DMS 273 (cell line): ENCODE results near the gene ADNP.
"Not testable (repeated sequence)": the region's sequence is repeated elsewhere in the genome, so short reads cannot be mapped to it uniquely, and the experiment has no call there.

Experiments used
- DNase-seq: peaks from one replicate; lab custom pipeline; 2025; ENCODE audit not compliant: unreplicated experiment; lab: John Stamatoyannopoulos, UW

The ADNP gene

DNA sequence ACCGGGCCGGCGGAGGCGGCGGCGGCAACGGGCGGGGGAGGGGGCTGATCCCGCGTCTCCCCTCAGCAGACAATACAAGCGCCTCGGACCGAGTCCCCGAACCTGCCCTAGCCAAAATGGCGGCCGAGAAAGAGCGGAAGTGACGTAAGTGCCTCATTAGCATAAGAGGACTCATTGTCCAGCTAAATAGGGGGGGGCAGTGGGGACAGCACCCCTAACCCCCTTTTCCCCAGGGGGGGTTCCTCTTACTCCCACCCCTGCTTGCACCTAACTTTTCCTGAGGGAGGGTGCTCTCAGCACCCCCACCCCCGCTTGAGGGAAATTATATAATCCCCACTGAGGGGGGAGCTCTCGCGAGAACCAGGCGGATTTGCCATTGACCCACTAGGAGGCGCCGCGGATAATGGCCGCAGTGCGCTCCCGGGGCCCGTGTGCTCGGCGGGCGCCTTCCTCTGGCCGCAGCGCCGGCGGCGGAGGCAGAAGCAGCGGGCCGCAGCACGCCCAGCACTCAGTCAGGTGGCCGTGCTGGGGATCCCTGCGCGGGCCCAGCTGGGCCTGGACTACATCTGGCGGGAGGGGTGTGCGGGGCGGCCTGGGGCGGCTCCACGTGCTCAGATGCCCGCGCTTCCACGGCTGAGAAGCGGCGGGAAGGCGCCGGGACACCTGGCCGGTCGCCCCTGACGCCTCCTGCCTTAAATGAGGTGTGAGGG is at the start of gene ADNP:
TSS of gene ADNP (minus strand) at position 132 of the 710 bp plus-strand sequence. CDS start 27,441 bp downstream, outside the sequence.
- DNase-seq: peak; percentile 97

DNA sequence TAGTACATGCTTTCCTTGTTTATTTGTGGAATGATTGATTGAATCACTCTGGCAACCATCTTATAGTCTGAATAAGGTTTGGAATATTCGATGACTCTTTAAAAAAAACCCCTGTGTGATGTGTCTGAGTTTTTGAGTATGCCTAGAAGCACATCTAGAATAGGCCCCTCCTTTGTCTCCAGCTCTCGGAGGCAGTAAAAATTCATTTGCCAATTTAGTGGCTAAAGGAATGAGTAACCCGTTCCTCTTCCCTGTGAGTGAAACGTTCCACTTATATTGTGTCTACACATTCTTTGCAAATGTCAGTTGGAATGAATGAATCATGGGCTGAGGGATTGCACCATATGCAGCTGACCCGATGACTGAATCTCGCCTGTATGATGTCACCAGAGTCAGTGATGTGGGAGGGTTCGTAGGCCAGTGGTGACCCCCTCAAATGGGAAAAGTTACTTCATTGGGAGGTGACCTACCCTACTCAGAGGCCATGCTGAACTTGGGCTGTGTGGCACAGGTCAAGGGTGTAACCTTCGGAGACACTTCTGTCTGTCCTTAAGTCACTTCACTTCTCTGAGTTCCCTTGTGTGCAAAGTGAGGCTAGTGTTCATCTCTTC is 48.9 kb upstream of the ADNP start:
- DNase-seq: no peak

DNA sequence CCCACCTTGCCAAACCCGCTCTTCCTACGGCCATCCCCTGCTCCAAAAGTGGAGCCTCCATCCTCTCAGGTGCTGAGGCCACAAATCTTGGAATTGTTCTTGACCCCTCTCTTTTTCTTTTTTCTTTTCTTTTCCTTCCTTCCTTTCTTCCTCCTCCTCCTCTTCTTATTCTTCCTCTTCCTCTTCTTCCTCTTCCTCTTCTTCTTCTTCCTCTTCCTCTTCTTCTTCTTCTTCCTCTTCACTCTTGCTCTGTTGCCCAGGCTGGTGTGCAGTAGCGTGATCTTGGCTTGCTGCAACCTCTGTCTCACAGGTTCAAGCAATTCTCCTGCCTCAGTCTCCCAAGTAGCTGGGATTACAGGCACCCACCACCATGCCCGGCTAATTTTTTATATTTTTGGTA is 47.3 kb upstream of the ADNP start:
- not testable (repeated sequence) for DNase-seq

DNA sequence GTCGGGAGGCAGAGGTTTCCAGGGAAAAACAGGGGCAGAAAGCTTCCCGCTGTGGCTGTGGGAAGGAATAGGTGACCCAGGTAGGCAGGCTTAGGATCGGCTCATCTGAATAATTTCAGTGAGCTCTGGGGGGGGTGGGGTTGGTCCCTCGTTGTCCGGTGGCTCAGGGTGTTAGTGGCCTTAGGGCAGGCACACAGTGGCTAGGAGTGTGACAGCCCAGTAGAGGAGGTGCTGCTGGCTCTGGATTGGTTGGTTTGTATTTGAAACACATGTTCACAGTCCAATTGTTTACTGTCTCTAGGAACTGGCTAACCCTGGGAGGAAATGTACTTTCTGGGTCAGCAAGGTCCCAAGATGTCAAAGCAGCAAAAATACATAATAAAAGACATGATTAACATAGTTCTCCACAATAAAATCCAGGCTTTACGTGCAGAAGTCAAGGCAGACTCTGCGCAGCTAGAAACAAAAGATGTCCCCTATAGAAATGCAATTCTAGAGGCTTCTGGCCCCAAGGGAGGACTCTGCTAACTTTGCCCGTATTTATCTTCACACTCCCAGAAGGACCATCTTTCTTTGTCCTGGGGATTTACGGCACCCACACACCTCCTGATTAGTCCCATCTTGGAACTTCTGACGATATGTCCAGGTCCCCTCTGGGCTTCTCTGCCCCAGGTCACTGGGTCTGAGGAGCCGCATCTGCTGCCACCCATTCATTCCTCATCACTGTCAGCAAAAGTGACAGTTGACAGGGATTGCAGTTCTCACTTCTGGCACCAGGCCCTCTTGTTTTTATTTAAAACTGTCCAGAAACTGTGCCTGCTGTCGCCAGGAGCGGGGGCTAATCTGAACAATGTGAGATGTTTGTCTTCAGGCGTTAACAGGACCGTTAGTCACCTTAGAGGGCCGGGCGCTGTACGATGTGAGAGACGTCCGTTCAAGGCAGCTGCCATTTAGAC is 46.1 kb upstream of the ADNP start:
- DNase-seq: no peak

DNA sequence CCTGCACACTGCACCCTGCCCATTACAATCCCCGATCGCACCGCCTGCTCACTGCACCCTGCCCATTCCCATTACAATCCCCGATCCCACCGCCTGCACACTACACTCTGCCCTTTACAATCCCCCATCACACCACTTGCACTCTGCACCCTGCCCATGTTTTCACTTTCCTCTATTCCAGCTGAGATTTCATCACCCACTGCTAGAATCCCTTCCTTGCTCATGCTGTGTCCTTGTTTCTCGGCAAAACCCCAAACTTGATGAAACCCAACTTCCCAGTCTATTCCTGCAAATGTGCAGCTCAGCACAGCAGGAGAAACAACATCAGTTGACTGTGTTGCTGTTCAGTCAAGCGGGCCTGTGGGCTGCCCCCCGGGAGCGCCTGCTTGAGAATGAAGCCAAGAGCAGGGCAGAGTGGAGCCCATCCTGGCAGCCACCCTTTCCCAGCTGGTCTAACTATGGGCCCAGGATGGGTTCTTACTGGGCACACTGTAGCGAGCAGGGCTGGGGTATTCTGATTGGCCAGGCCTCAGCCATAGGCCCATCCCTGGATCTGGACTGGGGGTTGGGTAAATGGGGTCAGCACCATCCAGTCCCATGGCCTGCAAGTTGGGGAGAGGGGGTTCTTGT is 44.6 kb upstream of the ADNP start:
- no peak for DNase-seq

DNA sequence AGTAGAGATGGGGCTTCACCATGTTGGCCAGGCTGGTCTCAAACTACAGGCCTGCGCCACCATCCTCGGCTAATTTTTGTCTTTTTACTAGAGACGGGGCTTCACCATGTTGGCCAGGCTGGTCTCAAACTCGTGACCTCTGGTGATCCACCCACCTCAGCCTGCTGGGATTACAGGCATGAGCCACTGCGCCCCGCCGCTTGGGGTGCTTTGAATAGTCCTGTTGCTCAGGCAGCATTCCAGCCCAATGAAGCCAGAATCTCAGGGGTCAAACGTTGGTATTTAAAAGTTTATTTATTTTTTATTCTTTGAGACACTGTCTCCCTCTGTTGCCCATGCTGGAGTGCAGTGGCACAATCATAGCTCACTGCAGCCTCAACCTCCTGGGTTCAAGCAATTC is 38.7 kb upstream of the ADNP start:
- DNase-seq: no peak

DNA sequence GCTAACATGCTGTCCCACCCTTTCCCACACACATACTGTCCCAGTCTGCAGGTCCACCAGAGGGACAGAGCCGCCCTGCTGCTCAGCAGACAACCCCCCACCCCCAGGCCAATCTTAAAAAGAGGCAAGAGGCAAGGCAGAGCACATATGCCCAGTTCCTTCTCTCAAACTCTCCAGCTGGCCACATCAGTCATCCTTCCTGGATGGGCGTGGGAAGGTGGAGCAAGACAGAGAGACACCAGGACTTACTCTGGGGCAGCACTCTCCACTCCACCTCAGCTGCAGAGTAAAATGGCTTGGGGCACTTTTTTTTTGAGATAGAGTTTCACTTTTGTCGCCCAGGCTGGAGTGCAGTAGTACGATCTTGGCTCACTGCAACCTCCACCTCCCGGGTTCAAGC is 38.2 kb upstream of the ADNP start:
- peak; percentile 16 for DNase-seq

DNA sequence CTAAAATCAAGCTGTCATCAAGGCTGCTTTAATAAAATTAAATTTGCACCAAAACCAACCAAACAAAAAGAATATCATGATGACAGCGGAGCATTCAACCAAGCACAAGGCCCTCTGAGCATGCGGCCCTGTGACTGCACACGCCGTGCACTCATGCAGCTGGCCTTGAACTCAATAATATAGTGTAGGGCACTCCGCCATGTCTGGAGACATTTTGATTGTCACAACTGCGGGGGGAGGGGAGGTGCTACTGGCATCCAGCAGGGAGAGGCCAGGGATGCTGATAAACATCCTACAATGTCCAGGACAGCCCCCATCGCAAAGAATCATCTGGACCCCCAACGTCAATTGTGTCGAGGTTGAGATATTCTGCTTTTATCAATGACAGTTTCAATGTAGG is 37.1 kb upstream of the ADNP start:
- no peak for DNase-seq

DNA sequence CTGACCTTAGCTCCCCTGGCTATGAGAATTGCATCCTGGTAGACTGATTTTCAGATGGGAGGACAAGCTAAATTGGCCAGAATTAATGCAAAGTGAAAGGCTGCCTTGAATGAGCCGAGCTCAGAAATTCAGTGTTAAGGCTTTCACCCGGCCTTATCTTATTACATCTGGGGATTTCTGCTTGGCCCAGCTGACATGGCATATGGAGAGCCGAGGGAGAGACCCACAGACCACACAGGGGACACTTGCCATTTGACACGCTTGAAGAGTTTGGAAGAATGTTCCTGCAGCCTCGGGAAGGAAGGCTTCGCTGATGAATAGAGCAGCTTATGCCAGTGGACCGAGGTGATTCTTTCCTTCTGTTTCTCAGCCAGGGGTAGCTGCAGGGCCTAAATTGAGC is 36.3 kb upstream of the ADNP start:
- DNase-seq: peak; percentile 89

DNA sequence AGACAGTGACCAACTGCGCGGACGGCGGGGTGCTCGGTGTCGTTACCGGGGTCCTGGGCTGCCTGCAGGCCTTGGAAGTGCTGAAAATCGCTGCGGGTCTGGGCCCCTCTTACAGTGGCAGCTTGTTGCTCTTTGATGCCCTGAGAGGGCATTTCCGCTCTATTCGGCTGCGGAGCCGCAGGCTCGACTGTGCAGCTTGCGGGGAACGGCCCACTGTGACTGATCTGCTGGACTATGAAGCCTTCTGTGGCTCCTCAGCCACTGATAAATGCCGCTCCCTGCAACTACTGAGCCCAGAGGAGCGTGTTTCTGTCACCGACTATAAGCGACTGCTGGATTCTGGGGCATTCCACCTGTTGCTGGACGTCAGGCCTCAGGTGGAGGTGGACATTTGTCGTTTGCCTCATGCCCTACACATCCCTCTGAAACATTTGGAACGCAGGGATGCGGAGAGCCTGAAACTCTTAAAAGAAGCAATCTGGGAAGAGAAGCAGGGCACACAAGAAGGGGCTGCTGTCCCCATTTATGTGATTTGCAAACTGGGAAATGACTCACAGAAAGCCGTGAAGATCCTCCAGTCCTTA is 28.4 kb upstream of the ADNP start:
- DNase-seq: no peak

DNA sequence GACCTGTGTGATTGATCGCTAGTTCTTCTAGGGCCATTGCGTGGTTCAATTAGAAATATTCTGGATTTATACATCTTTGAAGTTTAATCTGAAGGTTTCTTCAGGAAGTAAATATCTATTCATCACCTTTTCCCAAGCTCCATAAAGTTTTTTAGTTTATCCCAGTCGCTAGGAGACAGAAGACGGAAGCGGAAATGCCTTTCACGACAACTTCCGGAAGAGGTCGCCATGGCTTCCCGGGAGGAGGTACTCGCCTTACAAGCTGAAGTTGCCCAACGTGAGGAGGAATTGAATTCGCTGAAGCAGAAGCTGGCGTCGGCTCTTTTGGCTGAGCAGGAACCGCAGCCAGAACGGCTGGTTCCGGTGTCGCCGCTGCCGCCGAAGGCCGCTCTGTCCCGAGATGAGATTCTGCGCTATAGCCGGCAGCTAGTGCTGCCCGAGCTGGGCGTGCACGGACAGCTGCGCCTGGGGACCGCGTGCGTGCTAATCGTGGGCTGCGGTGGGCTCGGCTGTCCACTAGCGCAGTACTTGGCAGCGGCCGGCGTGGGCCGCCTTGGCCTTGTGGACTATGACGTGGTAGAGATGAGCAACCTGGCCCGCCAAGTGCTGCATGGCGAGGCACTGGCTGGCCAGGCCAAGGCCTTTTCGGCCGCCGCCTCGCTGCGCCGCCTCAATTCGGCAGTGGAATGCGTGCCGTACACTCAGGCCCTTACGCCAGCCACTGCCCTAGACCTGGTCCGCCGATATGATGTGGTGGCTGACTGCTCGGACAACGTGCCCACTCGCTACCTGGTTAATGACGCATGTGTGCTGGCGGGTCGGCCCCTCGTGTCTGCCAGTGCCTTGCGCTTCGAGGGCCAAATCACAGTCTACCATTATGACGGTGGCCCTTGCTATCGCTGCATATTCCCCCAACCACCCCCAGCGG is 27.6 kb upstream of the ADNP start, which contains the start of gene MOCS3:
TSS of gene MOCS3 (plus strand) at position 204 of the 928 bp plus-strand sequence. CDS start at position 229, 25 bp downstream.
- peak; percentile 97 for DNase-seq

DNA sequence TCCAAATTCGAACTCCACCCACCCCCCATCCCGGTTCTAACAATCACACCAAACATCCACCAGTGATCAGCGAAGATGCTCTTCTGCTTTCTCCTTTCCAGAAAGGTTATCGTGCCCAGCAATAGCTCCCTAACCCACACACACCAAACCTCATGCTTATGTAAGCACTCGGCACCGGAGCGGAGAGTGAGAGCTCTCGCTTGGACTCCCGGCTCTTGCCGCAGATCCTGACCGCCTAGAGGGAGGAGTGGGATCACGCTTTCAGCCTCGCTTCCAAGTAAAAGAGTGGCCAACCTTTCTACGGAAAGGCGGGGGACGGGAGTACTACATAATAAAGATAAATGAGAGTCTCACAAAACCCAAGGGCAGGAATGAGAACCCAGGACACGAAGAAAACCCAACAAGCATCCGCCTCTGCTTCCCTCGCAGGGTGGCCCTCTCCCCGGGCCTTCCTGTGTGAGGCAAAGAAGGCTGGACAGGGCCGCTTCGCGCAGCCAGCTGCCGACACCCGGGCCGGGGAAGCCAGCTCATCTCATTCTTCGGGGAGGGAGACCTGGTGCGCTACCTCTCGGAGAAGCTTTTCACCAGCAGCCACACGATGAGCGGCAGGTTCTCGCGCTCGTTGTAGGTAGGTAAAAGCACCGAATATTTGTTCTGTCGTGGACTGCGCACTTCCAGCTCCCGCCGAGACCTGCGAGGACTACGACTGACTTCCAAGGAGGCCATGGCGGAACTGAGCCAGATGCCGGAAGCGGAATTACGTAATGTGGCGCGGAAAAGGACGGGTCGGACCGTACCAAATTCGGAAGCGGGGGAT is 26.8 kb upstream of the ADNP start, which contains the start of gene DPM1:
TSS of gene DPM1 (minus strand) at position 735 of the 817 bp plus-strand sequence. CDS start at position 726, 9 bp downstream.
- peak; percentile 97 for DNase-seq

DNA sequence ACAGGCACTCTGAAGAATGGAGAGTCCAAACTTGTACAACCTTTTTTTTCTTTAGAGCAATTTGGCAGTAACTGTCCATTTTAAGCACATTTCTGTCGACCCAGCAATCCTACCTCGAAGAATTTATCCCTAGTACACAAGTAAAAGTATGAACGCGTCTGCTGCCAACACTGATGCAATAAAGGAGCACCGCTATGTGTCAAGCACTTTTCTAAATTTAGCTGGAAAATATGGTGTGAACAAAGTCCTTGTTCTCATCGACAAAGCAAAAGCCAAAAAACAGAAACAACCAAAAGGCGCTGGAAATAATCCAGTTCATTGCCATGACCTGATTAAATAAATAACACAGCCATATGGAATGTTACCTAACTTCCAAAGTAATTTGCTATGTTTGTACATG is 26.0 kb upstream of the ADNP start:
- peak; percentile 51 for DNase-seq

DNA sequence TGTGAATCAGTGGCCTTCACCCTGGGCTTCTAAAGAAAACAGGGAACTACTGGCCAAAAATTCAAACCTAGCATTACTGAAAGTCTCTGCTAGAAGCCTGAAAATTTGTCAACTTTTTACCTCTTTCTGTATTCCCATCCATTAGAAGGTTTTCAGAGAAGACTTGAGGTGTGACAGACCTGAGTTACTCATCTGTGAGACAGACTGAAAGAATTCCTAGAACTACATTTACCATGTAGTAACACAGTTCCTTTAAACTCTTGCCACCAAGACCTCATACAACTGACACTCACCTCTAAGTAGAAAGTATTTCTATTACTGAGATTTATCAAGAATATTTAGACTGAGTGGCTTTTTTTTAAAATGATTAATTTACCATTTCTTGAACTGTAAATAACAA is 22.6 kb upstream of the ADNP start:
- no peak for DNase-seq

DNA sequence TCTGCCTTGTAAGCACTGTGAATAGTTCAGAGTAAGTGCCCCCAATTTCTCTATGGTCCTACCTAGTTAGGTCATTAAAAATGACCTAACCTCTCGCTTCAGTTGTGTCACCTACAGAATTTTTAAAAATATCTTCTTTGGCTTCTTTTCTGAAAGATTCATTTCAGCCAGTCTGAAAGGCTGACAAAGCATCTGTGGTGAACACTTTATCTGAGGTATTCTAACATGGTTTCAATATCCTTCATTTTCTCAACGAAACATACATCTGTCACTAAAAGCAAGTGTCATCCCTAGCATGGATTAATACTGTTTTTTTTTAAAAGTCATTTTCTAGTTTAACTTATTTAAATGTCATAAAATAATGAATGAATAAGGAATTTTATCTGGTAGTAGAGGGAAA is 22.0 kb upstream of the ADNP start:
- DNase-seq: no peak

DNA sequence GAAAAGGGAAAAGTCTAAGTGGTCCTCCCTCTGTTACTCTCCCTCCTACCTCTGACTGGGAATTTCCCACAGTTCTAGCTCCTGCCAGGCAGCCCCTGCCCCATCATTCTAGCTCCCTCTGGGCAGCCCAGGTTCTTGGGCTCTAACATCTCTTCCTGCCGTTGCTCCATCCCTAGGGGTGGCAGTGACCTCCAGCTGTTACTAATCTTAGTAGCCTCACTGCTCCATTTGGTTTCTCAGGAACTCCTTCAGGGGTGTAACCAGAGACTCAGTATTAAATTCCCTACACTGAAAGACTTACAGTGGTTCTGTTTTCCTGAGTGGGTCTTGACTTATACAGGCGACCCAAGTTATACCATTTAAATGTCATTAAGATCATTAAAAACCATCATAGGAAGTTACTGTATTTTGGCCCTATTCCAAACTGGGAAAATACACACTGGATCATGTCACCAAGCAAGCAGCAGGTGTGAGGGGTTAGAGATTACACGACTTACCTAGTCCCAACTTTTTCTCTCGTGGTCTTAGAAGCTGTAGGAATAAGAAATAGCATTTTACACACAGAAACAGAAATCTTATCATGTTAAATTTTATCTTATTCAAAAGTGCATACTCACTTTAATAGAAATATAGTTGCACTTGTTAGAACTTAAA is 17.0 kb upstream of the ADNP start:
- DNase-seq: no peak

DNA sequence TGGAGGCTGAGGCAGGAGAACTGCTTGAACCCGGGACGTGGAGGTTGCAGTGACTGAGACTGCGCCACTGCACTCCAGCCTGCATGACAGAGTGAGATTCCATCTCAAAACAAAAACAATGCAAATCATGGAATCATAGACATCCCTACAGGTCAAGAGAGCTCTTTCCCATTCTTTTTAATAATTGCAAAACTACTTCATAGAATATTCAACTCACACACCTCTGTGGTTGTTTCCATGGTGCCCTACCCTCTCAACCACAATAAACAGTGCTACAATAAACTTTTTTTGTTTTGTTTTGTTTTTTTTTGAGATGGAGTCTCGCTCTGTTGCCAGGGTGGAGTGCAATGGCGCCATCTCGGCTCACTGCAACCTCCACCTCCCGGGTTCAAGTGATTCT is 11.8 kb upstream of the ADNP start:
- DNase-seq: no peak

DNA sequence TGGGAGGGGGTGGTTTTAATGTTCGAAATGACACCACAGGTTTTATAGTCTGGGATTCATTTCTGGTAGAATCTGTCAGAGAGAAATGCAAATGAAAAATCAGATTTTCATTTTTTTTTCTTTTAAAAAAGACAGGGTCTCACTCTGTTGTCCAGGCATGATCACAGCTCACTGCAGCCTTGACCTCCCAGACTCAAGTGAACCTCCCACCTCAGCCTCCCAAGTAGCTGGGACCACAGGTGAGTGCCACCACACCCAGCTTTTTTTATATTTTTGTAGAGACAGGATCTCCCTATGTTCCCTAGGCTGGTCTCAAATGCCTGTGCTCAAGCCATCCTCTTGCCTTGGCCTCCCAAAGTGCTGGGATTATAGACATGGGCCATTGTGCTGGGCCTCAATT is 2.4 kb upstream of the ADNP start:
- no peak for DNase-seq
